Measurements from ENCODE around the gene CFAP65.
A peak's percentile ranks its signal among the peaks of the same experiment; 100 is the strongest.

CFAP65 gene

GRCh38 chr2:219060821-219061791, 19.8 kb upstream of the CFAP65 start, which contains the start of gene IHH:
TSS of gene IHH (minus strand) at chr2:219060921. CDS start at chr2:219060467, 454 bp downstream.
- DNase-seq, result no peak

GRCh38 chr2:219059725-219060682, 18.7 kb upstream of the CFAP65 start:
- DNase-seq, result no peak

GRCh38 chr2:219059375-219059724, 18.0 kb upstream of the CFAP65 start:
- DNase-seq, result no peak

GRCh38 chr2:219058541-219059374, 17.4 kb upstream of the CFAP65 start:
- DNase-seq, result no peak

GRCh38 chr2:219057709-219058540, 16.6 kb upstream of the CFAP65 start:
- DNase-seq, result peak; percentile 81

GRCh38 chr2:219056896-219057708, 15.8 kb upstream of the CFAP65 start:
- DNase-seq, result peak; percentile 24

- DNase-seq, result no peak
Measured at GRCh38 chr2:219056176-219056895, 15.0 kb upstream of the CFAP65 start.

- DNase-seq, result no peak
Measured at GRCh38 chr2:219054956-219055903, 13.9 kb upstream of the CFAP65 start.

- no peak for DNase-seq
Measured at GRCh38 chr2:219049282-219049681, 8.0 kb upstream of the CFAP65 start.

- peak; percentile 67 for DNase-seq
Measured at GRCh38 chr2:219045937-219046550, 4.7 kb upstream of the CFAP65 start.

GRCh38 chr2:219042750-219043149, 1.4 kb upstream of the CFAP65 start:
- no peak for DNase-seq

GRCh38 chr2:219042157-219042556, 841 bp upstream of the CFAP65 start:
- DNase-seq, result no peak

GRCh38 chr2:219038600-219038999, 2.7 kb downstream of the CFAP65 start:
- no peak for DNase-seq

- DNase-seq, result no peak
Measured at GRCh38 chr2:219037783-219038499, 3.4 kb downstream of the CFAP65 start.

GRCh38 chr2:219035942-219036341, 5.4 kb downstream of the CFAP65 start:
- no peak for DNase-seq

- DNase-seq, result no peak
Measured at GRCh38 chr2:219034823-219035222, 6.5 kb downstream of the CFAP65 start.

- no peak for DNase-seq
Measured at GRCh38 chr2:219032051-219032745, 9.1 kb downstream of the CFAP65 start.
